ENCODE results near the gene RNF217. TPM values are rescaled to one million over a fixed set of nuclear protein-coding genes. Genes with fewer than 3 reads are reported as not detected.
"Not testable (repeated sequence)": the region's sequence is repeated elsewhere in the genome, so short reads cannot be mapped to it uniquely, and the experiment has no call there.

The RNF217 gene
- total RNA-seq, 1 experiment from 2014 or later: 12.2 TPM

GRCh38 chr6:125027287-125027686 is 65.0 kb downstream of the RNF217 start:
- TF ChIP-seq ERG (CRISPR knock-in tag; IDR thresholded peaks at IDR 0.05) (no peak), NFATC4 (CRISPR knock-in tag; IDR thresholded peaks at IDR 0.05) (no peak), ZNF512 (CRISPR knock-in tag; IDR thresholded peaks at IDR 0.05; ENCODE audit: borderline replicate concordance) (no peak), USF1 (CRISPR knock-in tag; IDR thresholded peaks at IDR 0.05) (no peak), ZNF317 (CRISPR knock-in tag; IDR thresholded peaks at IDR 0.05; ENCODE audit: borderline replicate concordance, low read depth) (no peak), ZNF263 (CRISPR knock-in tag; IDR thresholded peaks at IDR 0.05; ENCODE audit: low read depth) (no peak), ZSCAN18 (CRISPR knock-in tag; IDR thresholded peaks at IDR 0.05) (no peak)
- DNase-seq (ENCODE audit: low spot score): no peak
- Mint-ChIP-seq H3K36me3 (peaks cover 9% of the 10 kb centered on the region), H3K27ac (no peak overlapping the region), H3K27me3 (ENCODE audit: low read depth) (no peaks in the 10 kb centered on the region), H3K4me1 (peaks cover 9% of the 10 kb centered on the region), H3K9me3 (peaks cover 24% of the 10 kb centered on the region), H3K4me3 (no peak overlapping the region)
- ChIA-PET POLR2A (no interaction called here), CTCF (no interaction called here)
- ATAC-seq: no peak

GRCh38 chr6:125030969-125031368 is 68.7 kb downstream of the RNF217 start:
- ChIA-PET CTCF (no interaction called here), POLR2A (no interaction called here)
- Mint-ChIP-seq H3K4me3 (no peak overlapping the region), H3K9me3 (peaks cover 25% of the 10 kb centered on the region), H3K27ac (no peak overlapping the region), H3K4me1 (peaks cover 6% of the 10 kb centered on the region), H3K36me3 (peaks cover 9% of the 10 kb centered on the region), H3K27me3 (ENCODE audit: low read depth) (no peaks in the 10 kb centered on the region)
- DNase-seq (ENCODE audit: low spot score): no peak
- TF ChIP-seq MXD4 (CRISPR knock-in tag; IDR thresholded peaks at IDR 0.05; ENCODE audit: borderline replicate concordance): no peak
- TF ChIP-seq CREB1 (CRISPR knock-in tag; IDR thresholded peaks at IDR 0.05): no peak
- no peak for TF ChIP-seq OVOL2 (CRISPR knock-in tag; IDR thresholded peaks at IDR 0.05; ENCODE audit: borderline replicate concordance)
- no peak for TF ChIP-seq SOX15 (CRISPR knock-in tag; IDR thresholded peaks at IDR 0.05)
- no peak for TF ChIP-seq RELA (CRISPR knock-in tag; IDR thresholded peaks at IDR 0.05; ENCODE audit: borderline replicate concordance)
- no peak for TF ChIP-seq CDX4 (CRISPR knock-in tag; IDR thresholded peaks at IDR 0.05; ENCODE audit: borderline replicate concordance)
- no peak for TF ChIP-seq ZNF232 (CRISPR knock-in tag; IDR thresholded peaks at IDR 0.05)
- no peak for ATAC-seq

- peaks cover 9% of the 10 kb centered on the region for H3K36me3 Mint-ChIP-seq
- CTCF ChIA-PET: no interaction called here
Observed at GRCh38 chr6:125031385-125031784, 69.1 kb downstream of the RNF217 start.

GRCh38 chr6:125034929-125035328 is 72.7 kb downstream of the RNF217 start:
- H3K9me3 Mint-ChIP-seq: peaks cover 20% of the 10 kb centered on the region
- H3K4me3 Mint-ChIP-seq; H3K36me3 Mint-ChIP-seq; DNase-seq (ENCODE audit: low spot score); CTCF ChIA-PET; POLR2A ChIA-PET; H3K27ac Mint-ChIP-seq; ATAC-seq; H3K4me1 Mint-ChIP-seq; H3K27me3 Mint-ChIP-seq (ENCODE audit: low read depth): not testable (repeated sequence)

More at GRCh38 chr6:125031385-125031784, 69.1 kb downstream of the RNF217 start:
- no peak for DNase-seq (ENCODE audit: low spot score)
- ATAC-seq: no peak
- TF ChIP-seq PRRX2 (CRISPR knock-in tag; IDR thresholded peaks at IDR 0.05) (no peak), PRDM15 (CRISPR knock-in tag; IDR thresholded peaks at IDR 0.05) (no peak), TP53 (CRISPR knock-in tag; IDR thresholded peaks at IDR 0.05) (no peak)
- Mint-ChIP-seq H3K4me3 (no peak overlapping the region), H3K9me3 (peaks cover 27% of the 10 kb centered on the region), H3K4me1 (peaks cover 6% of the 10 kb centered on the region), H3K27ac (no peak overlapping the region), H3K27me3 (ENCODE audit: low read depth) (no peaks in the 10 kb centered on the region)
- POLR2A ChIA-PET: no interaction called here

Data from WTC11 (cell line).